ENCODE results near the gene MOSPD3.

DNA sequence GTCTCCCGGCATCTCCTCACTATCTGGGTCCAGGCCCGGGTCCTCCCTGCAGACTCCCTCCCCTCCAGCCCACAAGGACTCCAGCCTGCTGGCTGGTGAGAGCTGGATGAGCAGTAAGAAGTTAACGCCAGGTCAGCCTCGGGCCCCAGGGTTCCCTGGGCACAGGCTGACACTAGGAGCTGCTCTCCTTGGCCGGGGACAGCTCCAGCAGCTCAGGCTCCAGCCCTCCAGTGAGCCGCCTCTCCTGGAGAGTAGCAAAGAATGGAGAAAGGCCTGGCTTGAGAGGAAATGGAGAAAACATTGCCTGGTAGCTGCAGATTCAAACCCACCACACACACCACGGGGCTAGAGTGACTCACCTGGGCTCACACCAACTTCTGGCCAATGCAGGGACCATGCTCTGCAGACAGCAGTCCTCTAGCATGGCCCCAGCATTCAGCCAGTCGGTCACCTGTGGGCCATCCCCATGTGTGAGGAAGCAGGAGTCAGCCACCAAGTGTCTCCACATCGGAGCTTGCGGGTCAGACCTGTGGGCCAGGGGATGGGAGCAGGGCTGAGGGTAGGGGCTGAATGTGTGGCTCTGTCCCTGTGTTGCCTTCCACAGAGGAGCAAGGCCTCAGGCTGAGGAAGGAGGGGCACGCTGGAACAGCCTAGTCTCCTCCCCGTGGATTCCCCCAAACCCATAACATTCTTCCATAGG lies 45.2 kb upstream of the MOSPD3 start:
- TF ChIP-seq BHLHE40 (IDR thresholded peaks at IDR 0.05; ENCODE audit: borderline replicate concordance) (no peak), LEF1 (IDR thresholded peaks at IDR 0.05; ENCODE audit: borderline replicate concordance) (no peak), TARDBP (IDR thresholded peaks at IDR 0.05) (no peak), ELF4 (IDR thresholded peaks at IDR 0.05) (no peak), FOXA1 (IDR thresholded peaks at IDR 0.05) (no peak), NFRKB (IDR thresholded peaks at IDR 0.05) (no peak), SP1 (IDR thresholded peaks at IDR 0.05) (no peak), HDGF (IDR thresholded peaks at IDR 0.05; ENCODE audit: borderline replicate concordance) (no peak), ZNF384 (IDR thresholded peaks at IDR 0.05) (no peak), L3MBTL2 (conservative IDR thresholded peaks at IDR 0.05) (no peak), FOXM1 (IDR thresholded peaks at IDR 0.05; ENCODE audit: borderline replicate concordance) (no peak), CTBP1 (IDR thresholded peaks at IDR 0.05; ENCODE audit: borderline replicate concordance) (no peak)
- TF ChIP-seq, protein P1, sequence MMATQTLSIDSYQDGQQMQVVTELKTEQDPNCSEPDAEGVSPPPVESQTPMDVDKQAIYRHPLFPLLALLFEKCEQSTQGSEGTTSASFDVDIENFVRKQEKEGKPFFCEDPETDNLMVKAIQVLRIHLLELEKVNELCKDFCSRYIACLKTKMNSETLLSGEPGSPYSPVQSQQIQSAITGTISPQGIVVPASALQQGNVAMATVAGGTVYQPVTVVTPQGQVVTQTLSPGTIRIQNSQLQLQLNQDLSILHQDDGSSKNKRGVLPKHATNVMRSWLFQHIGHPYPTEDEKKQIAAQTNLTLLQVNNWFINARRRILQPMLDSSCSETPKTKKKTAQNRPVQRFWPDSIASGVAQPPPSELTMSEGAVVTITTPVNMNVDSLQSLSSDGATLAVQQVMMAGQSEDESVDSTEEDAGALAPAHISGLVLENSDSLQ (IDR thresholded peaks at IDR 0.05), result no peak

Data from HEK293T (cell line).